TTC549 (cell line): ENCODE results near the gene SLC25A2.
"Not testable (repeated sequence)": the region's sequence is repeated elsewhere in the genome, so short reads cannot be mapped to it uniquely, and the experiment has no call there.

Experiments used
- FAIRE-seq: peaks from 2 replicates; lab custom pipeline; 2012; peaks lifted over from hg19 to GRCh38; lab: Jason Lieb, UNC

SLC25A2 gene

GRCh38 chr5:141303756-141304155 lies at the start of gene SLC25A2:
Gene SLC25A2, minus strand, starts transcription at chr5:141304049. Its CDS starts 184 bp downstream, at chr5:141303865.
- no peak for FAIRE-seq

GRCh38 chr5:141351591-141351990 lies 47.7 kb upstream of the SLC25A2 start:
- FAIRE-seq: no peak

GRCh38 chr5:141349917-141350619 lies 46.2 kb upstream of the SLC25A2 start, which contains the start of gene PCDHGB1:
Gene PCDHGB1, plus strand, starts transcription at chr5:141350099. Its CDS starts 162 bp downstream, at chr5:141350261.
- no peak for FAIRE-seq

- not testable (repeated sequence) for FAIRE-seq
These were observed 42.2 kb upstream of the SLC25A2 start for GRCh38 chr5:141346017-141346416.

GRCh38 chr5:141345327-141345726 lies 41.5 kb upstream of the SLC25A2 start:
- no peak for FAIRE-seq

GRCh38 chr5:141343953-141344463 lies 40.2 kb upstream of the SLC25A2 start:
- FAIRE-seq: no peak

GRCh38 chr5:141343242-141343952 lies 39.5 kb upstream of the SLC25A2 start, which contains the start of gene PCDHGA3:
Gene PCDHGA3, plus strand, starts transcription at chr5:141343829. Its CDS starts 205 bp downstream, at chr5:141344034.
- FAIRE-seq: no peak

- FAIRE-seq: no peak
These were observed 38.9 kb upstream of the SLC25A2 start for GRCh38 chr5:141342773-141343172.

- not testable (repeated sequence) for FAIRE-seq
These were observed 37.0 kb upstream of the SLC25A2 start for GRCh38 chr5:141340781-141341354.

- no peak for FAIRE-seq
These were observed 34.9 kb upstream of the SLC25A2 start, which contains the start of gene PCDHGA2 for GRCh38 chr5:141338538-141339306. Gene PCDHGA2, plus strand, starts transcription at chr5:141338760.

GRCh38 chr5:141332571-141332970 lies 28.7 kb upstream of the SLC25A2 start:
- FAIRE-seq: not testable (repeated sequence)

GRCh38 chr5:141330299-141331080 lies 26.6 kb upstream of the SLC25A2 start, which contains the start of gene PCDHGA1:
Gene PCDHGA1, plus strand, starts transcription at chr5:141330514.
- no peak for FAIRE-seq

- FAIRE-seq: no peak
These were observed 24.4 kb upstream of the SLC25A2 start for GRCh38 chr5:141328231-141328630.

- no peak for FAIRE-seq
These were observed 22.4 kb upstream of the SLC25A2 start for GRCh38 chr5:141326088-141326854.

GRCh38 chr5:141322261-141322660 lies 18.4 kb upstream of the SLC25A2 start:
- FAIRE-seq: no peak

- peak; percentile 57 for FAIRE-seq
These were observed 16.6 kb upstream of the SLC25A2 start, which contains the start of gene TAF7 for GRCh38 chr5:141320225-141321169. Gene TAF7, minus strand, starts transcription at chr5:141320784. Its CDS starts 740 bp downstream, at chr5:141320044.

GRCh38 chr5:141319699-141320098 lies 15.8 kb upstream of the SLC25A2 start:
- FAIRE-seq: no peak

- FAIRE-seq: no peak
These were observed 15.4 kb upstream of the SLC25A2 start for GRCh38 chr5:141319202-141319601.

- FAIRE-seq: not testable (repeated sequence)
These were observed 13.1 kb upstream of the SLC25A2 start for GRCh38 chr5:141316963-141317362.
